BLaER1 treated with 17β-estradiol and CSF1 and Interleukin-3, amounts not matched to agents 10 nM and 100 nM (cell line): ENCODE data around the gene EFHD2.

Experiments
- H3K27ac ChIP-seq, 11 experiments: shearing (Covaris generic); formaldehyde crosslinking; 2 replicates each; pipeline ENCODE4 v1.8.1; 2022
- H3K27me3 ChIP-seq, 11 experiments: shearing (Covaris generic); formaldehyde crosslinking; 2 replicates each; pipeline ENCODE4 v1.8.1; 2022
- H3K36me3 ChIP-seq, 11 experiments: shearing (Covaris generic); formaldehyde crosslinking; 2 replicates each; pipeline ENCODE4 v1.8.1; 2022
- H3K4me1 ChIP-seq, 10 experiments: shearing (Covaris generic); formaldehyde crosslinking; 2 replicates each; pipeline ENCODE4 v1.8.1; 2022
- H3K4me2 ChIP-seq, 11 experiments: shearing (Covaris generic); formaldehyde crosslinking; 2 replicates each; pipeline ENCODE4 v1.8.1; 2022
- H3K4me3 ChIP-seq, 10 experiments: shearing (Covaris generic); formaldehyde crosslinking; 2 replicates each; pipeline ENCODE4 v1.8.1; 2022
- H3K9ac ChIP-seq, 11 experiments: shearing (Covaris generic); formaldehyde crosslinking; 2 replicates each; pipeline ENCODE4 v1.8.1; 2022
- H3K9me3 ChIP-seq, 11 experiments: shearing (Covaris generic); formaldehyde crosslinking; replicated peaks in 1 of 11; 2 replicates each; pipeline ENCODE4 v1.8.1; 2022
- H4K20me1 ChIP-seq, 11 experiments: shearing (Covaris generic); formaldehyde crosslinking; 2 replicates each; pipeline ENCODE4 v1.8.1; 2022
- Cebpa-rat ChIP-seq, 11 experiments: shearing (Covaris generic); IDR thresholded peaks; 2 replicates each; pipeline ENCODE4 v1.8.1; 2022

Gene EFHD2

GRCh38 chr1:15412843-15413242 lies 3.2 kb downstream of the EFHD2 start:
- peaks cover 56 to 69% (median 67%) of the 10 kb centered on the region in 10 experiments for H3K4me1 ChIP-seq
- H4K20me1 ChIP-seq = peaks cover 47 to 71% (median 59%) of the 10 kb centered on the region in 11 experiments; a peak in 21 of 22 replicates
- H3K36me3 ChIP-seq = peaks cover 23 to 54% (median 48%) of the 10 kb centered on the region in 11 experiments
- peaks cover 0 to 12% (median 4%) of the 10 kb centered on the region in 11 experiments; a peak in 8 of 22 replicates for H3K27me3 ChIP-seq
- H3K27ac ChIP-seq = peak overlapping the region; percentile 49 to 99 (median 93)
- no peak for TF ChIP-seq Cebpa-rat (IDR thresholded peaks at IDR 0.05)
- H3K4me2 ChIP-seq = peak overlapping the region; percentile 94 to 99 (median 99)
- H3K4me3 ChIP-seq = peak overlapping the region; percentile 73 to 99 (median 94); a peak in 19 of 20 replicates
- H3K9ac ChIP-seq = peak overlapping the region; percentile 91 to 100 (median 97)
- H3K9me3 ChIP-seq = no peaks in the 10 kb centered on the region

- peaks cover 27 to 60% (median 52%) of the 10 kb centered on the region in 11 experiments for H3K36me3 ChIP-seq
- peak overlapping the region in 9 of 10 experiments; percentile 73 to 99 (median 93); a peak in 18 of 20 replicates for H3K4me3 ChIP-seq
- H3K27ac ChIP-seq = peak overlapping the region; percentile 62 to 99 (median 93)
- peaks cover 65 to 74% (median 71%) of the 10 kb centered on the region in 10 experiments for H3K4me1 ChIP-seq
- peak overlapping the region; percentile 91 to 100 (median 97); a peak in 21 of 22 replicates for H3K9ac ChIP-seq
- H3K4me2 ChIP-seq = peak overlapping the region; percentile 94 to 99 (median 99)
- H4K20me1 ChIP-seq = peaks cover 54 to 80% (median 67%) of the 10 kb centered on the region in 11 experiments
- no peaks in the 10 kb centered on the region for H3K9me3 ChIP-seq
- TF ChIP-seq Cebpa-rat (IDR thresholded peaks at IDR 0.05) = no peak
- peaks cover 0 to 5% (median 2%) of the 10 kb centered on the region in 11 experiments; a peak in 7 of 22 replicates for H3K27me3 ChIP-seq
Measured at GRCh38 chr1:15413563-15414444, 4.1 kb downstream of the EFHD2 start.

GRCh38 chr1:15414445-15414983 lies 4.8 kb downstream of the EFHD2 start:
- H3K27ac ChIP-seq = peak overlapping the region; percentile 62 to 99 (median 93); a peak in 21 of 22 replicates
- H3K9me3 ChIP-seq = no peaks in the 10 kb centered on the region
- H3K27me3 ChIP-seq = no peaks in the 10 kb centered on the region
- no peak for TF ChIP-seq Cebpa-rat (IDR thresholded peaks at IDR 0.05)
- peak overlapping the region; percentile 8 to 100 (median 96); a peak in 11 of 22 replicates for H3K9ac ChIP-seq
- peaks cover 34 to 67% (median 59%) of the 10 kb centered on the region in 11 experiments for H3K36me3 ChIP-seq
- peak overlapping the region in 4 of 10 experiments; percentile 87 to 98 (median 92); a peak in 5 of 20 replicates for H3K4me3 ChIP-seq
- H4K20me1 ChIP-seq = peaks cover 61 to 87% (median 74%) of the 10 kb centered on the region in 11 experiments
- H3K4me1 ChIP-seq = peaks cover 63 to 76% (median 74%) of the 10 kb centered on the region in 10 experiments
- peak overlapping the region; percentile 8 to 99 (median 99) for H3K4me2 ChIP-seq

- peaks cover 59 to 100% (median 99%) of the 10 kb centered on the region in 10 experiments for H3K4me1 ChIP-seq
- TF ChIP-seq Cebpa-rat (IDR thresholded peaks at IDR 0.05) = no peak
- H3K9me3 ChIP-seq = peaks cover 0 to 5% (median 0%) of the 10 kb centered on the region in 11 experiments; a peak in 2 of 22 replicates
- peak overlapping the region; percentile 69 to 99 (median 99) for H3K4me2 ChIP-seq
- H4K20me1 ChIP-seq = peaks cover 81 to 100% (median 98%) of the 10 kb centered on the region in 11 experiments
- H3K4me3 ChIP-seq = peak overlapping the region in 9 of 10 experiments; percentile 26 to 62 (median 43); a peak in 17 of 20 replicates
- no peaks in the 10 kb centered on the region for H3K27me3 ChIP-seq
- peak overlapping the region; percentile 50 to 98 (median 62); a peak in 21 of 22 replicates for H3K9ac ChIP-seq
- peak overlapping the region; percentile 62 to 99 (median 93); a peak in 21 of 22 replicates for H3K27ac ChIP-seq
- peaks cover 58 to 90% (median 81%) of the 10 kb centered on the region in 11 experiments for H3K36me3 ChIP-seq
Measured at GRCh38 chr1:15417059-15417934, 7.6 kb downstream of the EFHD2 start.

- Histone ChIP-seq H3K27ac (peak overlapping the region in 9 of 11 experiments; percentile 8 to 44 (median 30); a peak in 12 of 22 replicates), H4K20me1 (peaks cover 81 to 100% (median 98%) of the 10 kb centered on the region in 11 experiments), H3K27me3 (no peaks in the 10 kb centered on the region), H3K9ac (peak overlapping the region in 7 of 11 experiments; percentile 3 to 51 (median 16); a peak in 4 of 22 replicates), H3K9me3 (peaks cover 0 to 5% (median 0%) of the 10 kb centered on the region in 11 experiments; a peak in 2 of 22 replicates), H3K4me1 (peaks cover 52 to 100% (median 98%) of the 10 kb centered on the region in 10 experiments), H3K36me3 (peaks cover 64 to 89% (median 80%) of the 10 kb centered on the region in 11 experiments), H3K4me3 (no peak overlapping the region), H3K4me2 (peak overlapping the region in 8 of 11 experiments; percentile 12 to 99 (median 42); a peak in 11 of 22 replicates)
- no peak for TF ChIP-seq Cebpa-rat (IDR thresholded peaks at IDR 0.05)
Measured at GRCh38 chr1:15418806-15419515, 9.3 kb downstream of the EFHD2 start.

- Histone ChIP-seq H3K4me3 (no peak overlapping the region), H4K20me1 (peaks cover 84 to 100% (median 99%) of the 10 kb centered on the region in 11 experiments), H3K27me3 (no peaks in the 10 kb centered on the region), H3K36me3 (peaks cover 67 to 89% (median 81%) of the 10 kb centered on the region in 11 experiments), H3K9me3 (peaks cover 0 to 5% (median 0%) of the 10 kb centered on the region in 11 experiments; a peak in 2 of 22 replicates), H3K9ac (peak overlapping the region in 1 of 11 experiments; percentile 19; a peak in 1 of 22 replicates), H3K4me1 (peaks cover 32 to 100% (median 91%) of the 10 kb centered on the region in 10 experiments), H3K27ac (peak overlapping the region in 3 of 11 experiments; percentile 8 to 41 (median 22); a peak in 3 of 22 replicates), H3K4me2 (peak overlapping the region in 9 of 11 experiments; percentile 7 to 99 (median 66); a peak in 14 of 22 replicates)
- no peak for TF ChIP-seq Cebpa-rat (IDR thresholded peaks at IDR 0.05)
Measured at GRCh38 chr1:15420853-15421465, 11.3 kb downstream of the EFHD2 start.

GRCh38 chr1:15422871-15423270 lies 13.2 kb downstream of the EFHD2 start:
- Histone ChIP-seq H3K9me3 (peaks cover 0 to 5% (median 0%) of the 10 kb centered on the region in 11 experiments; a peak in 2 of 22 replicates), H3K36me3 (peaks cover 77 to 96% (median 91%) of the 10 kb centered on the region in 11 experiments), H3K4me1 (peaks cover 12 to 100% (median 91%) of the 10 kb centered on the region in 10 experiments), H3K4me2 (peak overlapping the region; percentile 14 to 99 (median 45); a peak in 18 of 22 replicates), H3K9ac (peak overlapping the region in 8 of 11 experiments; percentile 18 to 60 (median 34); a peak in 10 of 22 replicates), H3K27me3 (no peaks in the 10 kb centered on the region), H3K4me3 (0 out of 20 replicates have a peak overlapping the region, but pooled peaks of 1 of the 10 experiments have one; percentile 19), H4K20me1 (peaks cover 96 to 100% (median 99%) of the 10 kb centered on the region in 11 experiments), H3K27ac (peak overlapping the region in 9 of 11 experiments; percentile 22 to 71 (median 49); a peak in 17 of 22 replicates)
- no peak for TF ChIP-seq Cebpa-rat (IDR thresholded peaks at IDR 0.05)
